Keratinocyte (primary cell): ENCODE results near the gene ARHGAP15. TPM values are rescaled to one million over a fixed set of nuclear protein-coding genes. Genes with fewer than 3 reads are reported as not detected.

Experiments used
- DNase-seq: peaks from one replicate; pipeline ENCODE4 v3.0.0-alpha.2; 2011; ENCODE audit warnings: low read depth, missing footprints, low spot score
- FAIRE-seq: peaks from 2 replicates; lab custom pipeline; 2011; peaks lifted over from hg19 to GRCh38; lab: Jason Lieb, UNC
- H2AFZ ChIP-seq: 2 replicates; pipeline ENCODE4 v1.6.0; 2012; ENCODE audit warnings: low read length, control low read depth, inconsistent platforms; ENCODE audit not compliant: control insufficient read depth
- H3K27ac ChIP-seq: 2 replicates; pipeline ENCODE4 v1.5.1; 2011; ENCODE audit warnings: low read length; ENCODE audit not compliant: control insufficient read depth, insufficient read depth
- H3K27me3 ChIP-seq: 3 replicates; pipeline ENCODE4 v1.6.0; 2011; ENCODE audit warnings: low read length; ENCODE audit not compliant: control insufficient read depth, insufficient read depth; ENCODE audit errors: extremely low read depth
- H3K36me3 ChIP-seq, 2 experiments: 2 replicates in 1 of 2; 3 replicates in 1 of 2; pipeline ENCODE4 v1.5.1; 2011; ENCODE audit warnings: low read length in 2 of 2, mild to moderate bottlenecking in 1 of 2; ENCODE audit not compliant: control insufficient read depth in 2 of 2, insufficient read depth in 2 of 2; ENCODE audit errors: extremely low read depth in 1 of 2
- H3K4me1 ChIP-seq: 3 replicates; pipeline ENCODE4 v1.5.1; 2011; ENCODE audit warnings: low read length; ENCODE audit not compliant: control insufficient read depth, insufficient read depth; ENCODE audit errors: extremely low read depth
- H3K4me2 ChIP-seq: 3 replicates; pipeline ENCODE4 v1.6.0; 2011; ENCODE audit warnings: low read depth, low read length; ENCODE audit not compliant: control insufficient read depth, insufficient read depth; ENCODE audit errors: extremely low read depth
- H3K4me3 ChIP-seq, 3 experiments: fragments of 200-600 bp in 1 of 3; sonication (generic) in 1 of 3; 2 replicates in 2 of 3; 3 replicates in 1 of 3; pipeline ENCODE4 v1.5.1; 2011 to 2016; ENCODE audit warnings: low read length in 3 of 3, mild to moderate bottlenecking in 3 of 3, control low read depth in 2 of 3, inconsistent platforms in 1 of 3, low read depth in 1 of 3, mixed read lengths in 1 of 3, mixed run types in 1 of 3, moderate library complexity in 1 of 3; ENCODE audit not compliant: control insufficient read depth in 2 of 3, insufficient read depth in 2 of 3; ENCODE audit errors: extremely low read depth in 1 of 3
- H3K79me2 ChIP-seq: 2 replicates; pipeline ENCODE4 v1.6.0; 2012; ENCODE audit warnings: low read length; ENCODE audit not compliant: control insufficient read depth, insufficient read depth
- H3K9ac ChIP-seq: 3 replicates; pipeline ENCODE4 v1.6.0; 2011; ENCODE audit warnings: low read length; ENCODE audit not compliant: control insufficient read depth, insufficient read depth; ENCODE audit errors: extremely low read depth
- H3K9me1 ChIP-seq: 3 replicates; pipeline ENCODE4 v1.6.0; 2011; ENCODE audit warnings: low read length; ENCODE audit not compliant: control insufficient read depth, insufficient read depth; ENCODE audit errors: extremely low read depth
- H3K9me3 ChIP-seq: 2 replicates; pipeline ENCODE4 v1.5.1; 2012; ENCODE audit warnings: low read depth, low read length; ENCODE audit not compliant: control insufficient read depth
- H4K20me1 ChIP-seq: 3 replicates; pipeline ENCODE4 v1.6.0; 2011; ENCODE audit warnings: low read length; ENCODE audit not compliant: control insufficient read depth, insufficient read depth; ENCODE audit errors: extremely low read depth
- EZH2 ChIP-seq: IDR thresholded peaks from one replicate; pipeline ENCODE4 v1.6.1; 2012; ENCODE audit warnings: inconsistent platforms, mild to moderate bottlenecking, low read length, moderate library complexity
- dilution Hi-C: fragments of 300-500 bp; cut with MboI; formaldehyde crosslinking; loops from one replicate; pipeline ENCODE4 v1.7.0; 2020; ENCODE audit warnings: low sequenced_read_pairs; ENCODE audit not compliant: extremely low pct_ligation_motif_present
- polyA plus RNA-seq, 5 experiments: library from polyadenylated mRNA; depleted of rRNA in 3 of 5; stranded (reverse) in 3 of 5; stranded (forward) in 1 of 5; unstranded in 1 of 5; fragments of >200 nt; gene quantifications; 1 replicate in 1 of 5; 2 replicates in 3 of 5; 3 replicates in 1 of 5; pipeline versions ENCODE4 v1.2.1 to v1.2.3, GENCODE V29; 2011 to 2012; ENCODE audit warnings: missing spikeins in 2 of 5, low read depth in 1 of 5, low replicate concordance in 1 of 5
- TF ChIP-seq, protein P1 (sequence below), 3 experiments: IDR thresholded peaks in 1 of 3; conservative IDR thresholded peaks in 1 of 3; optimal IDR thresholded peaks in 1 of 3; 2 replicates in 2 of 3; 3 replicates in 1 of 3; pipeline versions ENCODE3 to v1.5.1; 2011; ENCODE audit warnings: low read length in 3 of 3, mild to moderate bottlenecking in 3 of 3, moderate library complexity in 2 of 3, control low read depth in 1 of 3, inconsistent platforms in 1 of 3; ENCODE audit not compliant: insufficient read depth in 2 of 3; ENCODE audit errors: extremely low read depth in 1 of 3

Gene ARHGAP15
- polyA plus RNA-seq, 1 donor (not counting 4 experiments of a cell fraction or from before 2014, with no cell fraction given), result not detected

DNA sequence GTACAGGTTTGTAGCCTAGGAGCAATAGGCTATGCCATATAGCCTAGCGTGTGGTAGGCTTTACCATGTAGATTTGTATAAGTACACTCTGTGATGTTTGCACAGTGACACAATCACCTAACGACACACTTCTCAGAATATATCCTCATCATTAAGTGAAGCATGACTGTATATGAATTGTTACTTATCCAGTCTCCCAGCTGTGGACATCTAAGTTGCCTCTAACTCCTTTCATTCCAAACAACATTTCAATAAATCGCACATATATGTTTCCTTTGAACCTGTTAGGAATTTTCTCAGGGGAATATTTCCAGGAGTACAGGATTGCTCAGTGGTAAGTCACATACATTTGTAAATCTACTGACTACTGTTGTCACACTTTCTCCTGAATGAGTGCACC lies 90.0 kb downstream of the ARHGAP15 start:
- dilution Hi-C loops, result no loop called here
- H3K4me3 ChIP-seq, result no peak overlapping the region
- H3K4me1 ChIP-seq, result no peaks in the 10 kb centered on the region
- H3K9me3 ChIP-seq, result no peaks in the 10 kb centered on the region
- no peaks in the 10 kb centered on the region for H3K9me1 ChIP-seq
- FAIRE-seq (no peak), DNase-seq (no peak)
- no peaks in the 10 kb centered on the region for H4K20me1 ChIP-seq
- H3K4me2 ChIP-seq, result no peak overlapping the region
- H3K27me3 ChIP-seq, result no peaks in the 10 kb centered on the region
- H3K36me3 ChIP-seq, result no peaks in the 10 kb centered on the region
- no peak for TF ChIP-seq EZH2
- TF ChIP-seq, protein P1, sequence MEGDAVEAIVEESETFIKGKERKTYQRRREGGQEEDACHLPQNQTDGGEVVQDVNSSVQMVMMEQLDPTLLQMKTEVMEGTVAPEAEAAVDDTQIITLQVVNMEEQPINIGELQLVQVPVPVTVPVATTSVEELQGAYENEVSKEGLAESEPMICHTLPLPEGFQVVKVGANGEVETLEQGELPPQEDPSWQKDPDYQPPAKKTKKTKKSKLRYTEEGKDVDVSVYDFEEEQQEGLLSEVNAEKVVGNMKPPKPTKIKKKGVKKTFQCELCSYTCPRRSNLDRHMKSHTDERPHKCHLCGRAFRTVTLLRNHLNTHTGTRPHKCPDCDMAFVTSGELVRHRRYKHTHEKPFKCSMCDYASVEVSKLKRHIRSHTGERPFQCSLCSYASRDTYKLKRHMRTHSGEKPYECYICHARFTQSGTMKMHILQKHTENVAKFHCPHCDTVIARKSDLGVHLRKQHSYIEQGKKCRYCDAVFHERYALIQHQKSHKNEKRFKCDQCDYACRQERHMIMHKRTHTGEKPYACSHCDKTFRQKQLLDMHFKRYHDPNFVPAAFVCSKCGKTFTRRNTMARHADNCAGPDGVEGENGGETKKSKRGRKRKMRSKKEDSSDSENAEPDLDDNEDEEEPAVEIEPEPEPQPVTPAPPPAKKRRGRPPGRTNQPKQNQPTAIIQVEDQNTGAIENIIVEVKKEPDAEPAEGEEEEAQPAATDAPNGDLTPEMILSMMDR (optimal IDR thresholded peaks at IDR 0.05 in 1 of 3, IDR thresholded peaks at IDR 0.05 in 1 of 3, conservative IDR thresholded peaks at IDR 0.05 in 1 of 3; ENCODE audit: extremely low read depth in 1 of 3, insufficient read depth in 2 of 3, low read length in 3 of 3), result no peak
- no peaks in the 10 kb centered on the region for H3K79me2 ChIP-seq
- H3K9ac ChIP-seq, result no peak overlapping the region
- no peak overlapping the region for H2AFZ ChIP-seq
- H3K27ac ChIP-seq, result no peak overlapping the region

DNA sequence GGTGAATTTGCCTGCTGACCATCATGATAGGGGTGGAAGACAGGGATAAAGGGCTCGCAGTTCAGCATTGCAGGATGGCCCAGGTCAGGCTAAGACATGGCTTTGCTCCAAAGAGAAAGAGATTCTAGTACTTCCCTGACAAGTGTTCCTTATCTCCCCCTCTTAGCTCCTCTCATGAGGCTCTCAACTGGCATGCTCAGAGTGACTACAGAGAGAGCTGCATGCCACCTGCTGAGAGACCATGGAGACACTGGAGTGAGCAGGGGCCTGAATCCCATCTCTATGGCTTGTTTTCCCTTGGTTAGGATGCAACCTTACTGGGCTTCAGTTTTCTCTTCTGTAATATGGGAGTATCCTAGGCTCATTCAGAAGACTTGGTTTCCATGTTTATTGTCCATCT lies 94.3 kb downstream of the ARHGAP15 start:
- Histone ChIP-seq H3K4me2 (no peak overlapping the region), H3K4me3 (no peak overlapping the region), H3K4me1 (no peaks in the 10 kb centered on the region), H3K9ac (no peak overlapping the region), H4K20me1 (no peaks in the 10 kb centered on the region), H3K9me1 (no peaks in the 10 kb centered on the region), H3K27me3 (no peaks in the 10 kb centered on the region), H3K36me3 (no peaks in the 10 kb centered on the region), H3K9me3 (no peaks in the 10 kb centered on the region), H2AFZ (no peak overlapping the region), H3K79me2 (no peaks in the 10 kb centered on the region), H3K27ac (no peak overlapping the region)
- DNase-seq, result no peak
- dilution Hi-C loops, result no loop called here
- FAIRE-seq, result no peak
- TF ChIP-seq, protein P1 (optimal IDR thresholded peaks at IDR 0.05 in 1 of 3, IDR thresholded peaks at IDR 0.05 in 1 of 3, conservative IDR thresholded peaks at IDR 0.05 in 1 of 3; ENCODE audit: extremely low read depth in 1 of 3, insufficient read depth in 2 of 3, low read length in 3 of 3), result no peak
- no peak for TF ChIP-seq EZH2
